Parathyroid adenoma (tissue), 2 donors: ENCODE results near the gene TPR.
A peak's percentile ranks its signal among the peaks of the same experiment; 100 is the strongest.

Experiments
- H2AFZ ChIP-seq: fragments of 300-600 bp; sonication (generic); one replicate; pipeline ENCODE4 v1.7.0; 2017; ENCODE audit warnings: antibody characterized with exemption, mild to moderate bottlenecking
- H3K27ac ChIP-seq: fragments of 300-600 bp; sonication (generic); one replicate; pipeline ENCODE4 v1.7.0; 2017
- H3K27me3 ChIP-seq: fragments of 300-600 bp; sonication (generic); one replicate; pipeline ENCODE4 v1.7.0; 2017; ENCODE audit warnings: low read length; ENCODE audit not compliant: control insufficient read depth, insufficient read depth
- H3K36me3 ChIP-seq: fragments of 300-600 bp; sonication (generic); one replicate; pipeline ENCODE4 v1.7.0; 2017; ENCODE audit warnings: low read length; ENCODE audit not compliant: control insufficient read depth, insufficient read depth
- H3K4me1 ChIP-seq: fragments of 300-600 bp; sonication (generic); one replicate; pipeline ENCODE4 v1.7.0; 2017; ENCODE audit warnings: control low read depth
- H3K4me2 ChIP-seq: fragments of 300-600 bp; sonication (generic); one replicate; pipeline ENCODE4 v1.7.0; 2017; ENCODE audit warnings: low read length
- H3K4me3 ChIP-seq: fragments of 300-600 bp; sonication (generic); one replicate; pipeline ENCODE4 v1.7.0; 2017; ENCODE audit warnings: low read depth, low read length
- H3K79me2 ChIP-seq: fragments of 300-600 bp; sonication (generic); one replicate; pipeline ENCODE4 v1.7.0; 2017; ENCODE audit warnings: control low read depth
- H3K9ac ChIP-seq: fragments of 300-600 bp; sonication (generic); one replicate; pipeline ENCODE4 v1.7.0; 2017; ENCODE audit warnings: mild to moderate bottlenecking
- H3K9me3 ChIP-seq: fragments of 300-600 bp; sonication (generic); one replicate; pipeline ENCODE4 v1.7.0; 2017; ENCODE audit warnings: low read length; ENCODE audit not compliant: control insufficient read depth
- TF ChIP-seq, protein P1 (sequence below): fragments of 300-600 bp; sonication (generic); IDR thresholded peaks from one replicate; pipeline ENCODE4 v1.7.0; 2017; ENCODE audit warnings: antibody characterized with exemption, mild to moderate bottlenecking
- donor health status: primary hyperparathyroidism.

Gene TPR

DNA sequence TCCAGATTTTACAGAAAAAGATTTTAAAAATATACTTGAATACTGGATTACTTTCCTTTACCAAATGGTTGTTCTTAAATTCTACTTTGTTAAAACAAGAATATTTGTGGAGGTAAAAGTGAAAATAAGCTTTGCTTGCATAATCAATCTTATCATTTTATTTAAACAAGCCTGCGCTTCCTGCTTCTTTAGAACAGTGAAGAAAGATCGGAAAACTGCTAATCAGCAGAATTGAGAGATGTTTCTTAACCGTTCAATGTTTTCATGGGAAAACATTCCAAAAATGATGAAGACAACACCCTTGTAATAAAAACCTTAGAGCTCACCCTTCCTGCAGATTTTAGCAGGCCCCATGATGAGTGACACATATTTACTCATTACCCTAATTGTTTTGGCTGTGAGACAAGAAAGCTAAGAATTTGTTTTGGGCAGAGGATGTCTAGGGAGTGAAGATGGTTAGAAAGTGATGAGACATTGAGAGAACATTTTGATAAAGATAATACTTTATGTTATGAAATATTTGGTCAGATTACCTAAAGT, 72.6 kb downstream of the TPR start:
- no peaks in the 10 kb centered on the region for H3K36me3 ChIP-seq
- TF ChIP-seq, protein P1, sequence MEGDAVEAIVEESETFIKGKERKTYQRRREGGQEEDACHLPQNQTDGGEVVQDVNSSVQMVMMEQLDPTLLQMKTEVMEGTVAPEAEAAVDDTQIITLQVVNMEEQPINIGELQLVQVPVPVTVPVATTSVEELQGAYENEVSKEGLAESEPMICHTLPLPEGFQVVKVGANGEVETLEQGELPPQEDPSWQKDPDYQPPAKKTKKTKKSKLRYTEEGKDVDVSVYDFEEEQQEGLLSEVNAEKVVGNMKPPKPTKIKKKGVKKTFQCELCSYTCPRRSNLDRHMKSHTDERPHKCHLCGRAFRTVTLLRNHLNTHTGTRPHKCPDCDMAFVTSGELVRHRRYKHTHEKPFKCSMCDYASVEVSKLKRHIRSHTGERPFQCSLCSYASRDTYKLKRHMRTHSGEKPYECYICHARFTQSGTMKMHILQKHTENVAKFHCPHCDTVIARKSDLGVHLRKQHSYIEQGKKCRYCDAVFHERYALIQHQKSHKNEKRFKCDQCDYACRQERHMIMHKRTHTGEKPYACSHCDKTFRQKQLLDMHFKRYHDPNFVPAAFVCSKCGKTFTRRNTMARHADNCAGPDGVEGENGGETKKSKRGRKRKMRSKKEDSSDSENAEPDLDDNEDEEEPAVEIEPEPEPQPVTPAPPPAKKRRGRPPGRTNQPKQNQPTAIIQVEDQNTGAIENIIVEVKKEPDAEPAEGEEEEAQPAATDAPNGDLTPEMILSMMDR = no peak
- no peak overlapping the region for H3K4me3 ChIP-seq
- H2AFZ ChIP-seq = peak overlapping the region; percentile 53
- no peaks in the 10 kb centered on the region for H3K27me3 ChIP-seq
- no peaks in the 10 kb centered on the region for H3K4me1 ChIP-seq
- H3K4me2 ChIP-seq = no peak overlapping the region
- H3K79me2 ChIP-seq = no peaks in the 10 kb centered on the region
- H3K9ac ChIP-seq = no peak overlapping the region
- H3K9me3 ChIP-seq = no peaks in the 10 kb centered on the region
- H3K27ac ChIP-seq = no peak overlapping the region

DNA sequence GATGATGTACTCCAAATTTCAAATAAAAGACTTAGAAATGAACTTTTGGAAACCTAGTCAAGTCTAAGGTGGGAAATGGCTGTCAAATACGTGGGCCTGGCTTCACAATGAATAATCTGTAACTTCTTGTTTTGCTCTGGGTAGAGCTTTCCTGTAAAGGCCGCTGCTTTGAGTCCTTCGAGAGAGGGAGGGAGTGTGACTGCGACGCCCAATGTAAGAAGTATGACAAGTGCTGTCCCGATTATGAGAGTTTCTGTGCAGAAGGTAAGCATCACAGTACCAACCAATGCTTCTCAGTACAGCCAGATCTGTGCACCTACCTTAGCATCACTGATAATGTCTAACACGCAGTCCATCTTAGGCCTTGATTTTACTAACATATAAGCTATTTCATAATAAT, 73.6 kb downstream of the TPR start:
- Histone ChIP-seq H3K9me3 (no peaks in the 10 kb centered on the region), H3K4me2 (no peak overlapping the region), H3K4me3 (no peak overlapping the region), H2AFZ (no peak overlapping the region), H3K4me1 (no peaks in the 10 kb centered on the region), H3K27ac (no peak overlapping the region), H3K36me3 (no peaks in the 10 kb centered on the region), H3K79me2 (no peaks in the 10 kb centered on the region), H3K27me3 (no peaks in the 10 kb centered on the region), H3K9ac (no peak overlapping the region)
- TF ChIP-seq, protein P1 = no peak

DNA sequence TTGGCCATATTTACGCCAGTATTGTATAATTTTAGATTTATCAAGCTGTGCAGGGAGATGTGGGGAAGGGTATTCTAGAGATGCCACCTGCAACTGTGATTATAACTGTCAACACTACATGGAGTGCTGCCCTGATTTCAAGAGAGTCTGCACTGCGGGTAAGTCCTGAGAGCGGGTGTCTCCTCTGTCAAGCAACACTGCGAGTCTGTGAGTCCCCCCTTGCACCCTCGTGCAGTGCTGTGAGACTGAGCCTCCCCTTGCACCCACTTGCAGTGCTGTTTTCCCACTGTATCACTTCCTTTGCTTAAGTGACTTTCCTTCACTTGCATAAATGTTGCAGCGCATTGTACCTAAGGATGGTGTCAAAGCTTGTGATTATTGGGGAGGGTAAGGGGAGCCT, 75.0 kb downstream of the TPR start:
- TF ChIP-seq, protein P1 = no peak
- no peak overlapping the region for H3K4me2 ChIP-seq
- no peaks in the 10 kb centered on the region for H3K36me3 ChIP-seq
- H3K27ac ChIP-seq = no peak overlapping the region
- no peaks in the 10 kb centered on the region for H3K27me3 ChIP-seq
- H3K4me3 ChIP-seq = no peak overlapping the region
- H3K79me2 ChIP-seq = no peaks in the 10 kb centered on the region
- H3K4me1 ChIP-seq = no peaks in the 10 kb centered on the region
- no peaks in the 10 kb centered on the region for H3K9me3 ChIP-seq
- no peak overlapping the region for H3K9ac ChIP-seq
- no peak overlapping the region for H2AFZ ChIP-seq

DNA sequence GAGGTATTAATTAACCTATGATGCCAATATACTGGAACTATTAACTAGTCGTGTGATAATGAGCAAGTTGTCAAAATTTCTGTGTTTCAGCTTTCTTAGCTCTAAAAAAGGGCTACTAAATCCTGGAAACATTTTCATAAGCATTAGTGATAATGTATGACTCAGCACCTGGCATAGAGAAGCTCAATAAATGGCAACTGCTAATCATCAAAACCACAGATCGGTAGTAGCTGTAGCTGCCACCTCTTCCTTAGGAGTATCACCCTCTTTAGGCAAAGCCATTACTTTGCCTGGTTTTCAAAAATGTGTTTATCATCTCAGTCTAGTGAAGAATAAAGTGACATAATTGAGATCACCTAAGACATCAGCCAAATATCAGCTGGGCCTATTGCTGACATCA, 75.5 kb downstream of the TPR start:
- H3K4me3 ChIP-seq = no peak overlapping the region
- no peak overlapping the region for H3K27ac ChIP-seq
- H3K4me1 ChIP-seq = no peaks in the 10 kb centered on the region
- TF ChIP-seq, protein P1 = no peak
- H3K36me3 ChIP-seq = no peaks in the 10 kb centered on the region
- H3K9ac ChIP-seq = no peak overlapping the region
- H3K9me3 ChIP-seq = no peaks in the 10 kb centered on the region
- no peak overlapping the region for H3K4me2 ChIP-seq
- no peak overlapping the region for H2AFZ ChIP-seq
- no peaks in the 10 kb centered on the region for H3K79me2 ChIP-seq
- H3K27me3 ChIP-seq = no peaks in the 10 kb centered on the region

DNA sequence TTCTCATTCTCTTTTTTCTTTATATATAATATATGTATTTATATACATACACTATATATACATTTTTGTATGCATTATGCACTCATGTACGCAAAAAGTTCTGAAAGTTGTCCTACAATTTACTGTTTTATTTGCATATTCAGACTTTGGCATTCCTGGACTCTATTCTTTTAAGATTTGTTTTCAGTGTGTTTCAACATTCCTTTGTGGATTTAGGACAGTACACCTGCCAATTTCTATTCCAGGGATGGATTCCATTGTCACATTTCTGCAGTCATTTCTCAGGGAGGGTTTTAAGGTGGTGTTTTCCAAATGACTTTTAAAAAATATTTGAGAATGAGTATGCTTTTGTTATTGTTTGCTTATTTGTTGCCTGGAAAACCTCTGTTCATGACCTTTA, 76.2 kb downstream of the TPR start:
- Histone ChIP-seq H3K27me3 (no peaks in the 10 kb centered on the region), H3K4me1 (no peaks in the 10 kb centered on the region), H3K4me2 (no peak overlapping the region), H2AFZ (no peak overlapping the region), H3K27ac (no peak overlapping the region), H3K4me3 (no peak overlapping the region), H3K36me3 (no peaks in the 10 kb centered on the region), H3K9me3 (no peaks in the 10 kb centered on the region), H3K79me2 (no peaks in the 10 kb centered on the region), H3K9ac (no peak overlapping the region)
- TF ChIP-seq, protein P1 = no peak
